Liver (tissue), 3 donors: ENCODE results near the gene HIP1.

Source experiments
- HNF4A ChIP-seq, 2 donors: conservative IDR thresholded peaks; 2 replicates each; pipeline ENCODE4 v1.6.1; 2016; ENCODE audit warnings: antibody characterized with exemption in 2 of 2, mild to moderate bottlenecking in 2 of 2
- NR2F2 ChIP-seq: IDR thresholded peaks from 2 replicates; pipeline ENCODE4 v1.6.1; 2016; ENCODE audit warnings: antibody characterized with exemption
- TAF1 ChIP-seq: conservative IDR thresholded peaks from 2 replicates; pipeline ENCODE4 v1.6.1; 2016; ENCODE audit warnings: antibody characterized with exemption, mild to moderate bottlenecking
- TF ChIP-seq, protein P1 (sequence below): fragments of 150-350 bp; IDR thresholded peaks from 2 replicates; pipeline ENCODE4 v1.5.1; 2017; ENCODE audit warnings: improper control_type of control experiment, low read depth, low read length; ENCODE audit not compliant: missing input control
- donor health status: healthy.
- donor health status: healthy.

DNA sequence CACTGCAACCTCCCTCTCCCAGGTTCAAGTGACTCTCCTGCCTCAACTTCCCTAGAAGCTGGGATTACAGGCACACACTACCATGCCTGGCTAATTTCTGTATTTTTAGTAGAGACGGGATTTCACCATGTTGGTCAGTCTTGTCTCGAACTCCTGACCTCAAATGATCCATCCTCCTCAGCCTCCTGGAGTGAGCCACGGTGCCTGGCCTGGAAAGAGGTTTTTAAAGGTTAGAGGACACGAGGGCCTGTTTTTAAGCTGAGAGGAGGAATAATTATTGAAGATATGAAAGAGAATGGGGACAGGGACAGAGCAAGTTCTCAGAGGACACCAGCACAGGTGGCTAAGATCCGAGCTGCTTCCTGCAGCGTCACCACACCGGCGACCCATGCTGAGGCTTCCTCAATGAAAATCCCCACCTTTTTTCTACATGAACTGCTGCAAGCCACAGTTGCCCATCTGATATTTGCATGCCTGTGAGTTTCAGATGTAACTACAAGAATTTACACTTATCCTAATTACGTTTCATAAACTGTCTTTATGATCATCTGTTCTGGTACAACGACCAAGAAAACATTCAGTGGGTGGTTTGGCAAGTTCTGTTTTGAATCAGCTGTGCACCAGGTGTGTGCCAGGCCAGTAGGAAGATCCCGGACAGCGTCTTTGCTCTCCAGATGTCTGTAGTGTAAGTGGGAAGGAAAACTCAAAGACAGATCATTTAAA is 76.0 kb downstream of the HIP1 start:
- TF ChIP-seq, protein P1, sequence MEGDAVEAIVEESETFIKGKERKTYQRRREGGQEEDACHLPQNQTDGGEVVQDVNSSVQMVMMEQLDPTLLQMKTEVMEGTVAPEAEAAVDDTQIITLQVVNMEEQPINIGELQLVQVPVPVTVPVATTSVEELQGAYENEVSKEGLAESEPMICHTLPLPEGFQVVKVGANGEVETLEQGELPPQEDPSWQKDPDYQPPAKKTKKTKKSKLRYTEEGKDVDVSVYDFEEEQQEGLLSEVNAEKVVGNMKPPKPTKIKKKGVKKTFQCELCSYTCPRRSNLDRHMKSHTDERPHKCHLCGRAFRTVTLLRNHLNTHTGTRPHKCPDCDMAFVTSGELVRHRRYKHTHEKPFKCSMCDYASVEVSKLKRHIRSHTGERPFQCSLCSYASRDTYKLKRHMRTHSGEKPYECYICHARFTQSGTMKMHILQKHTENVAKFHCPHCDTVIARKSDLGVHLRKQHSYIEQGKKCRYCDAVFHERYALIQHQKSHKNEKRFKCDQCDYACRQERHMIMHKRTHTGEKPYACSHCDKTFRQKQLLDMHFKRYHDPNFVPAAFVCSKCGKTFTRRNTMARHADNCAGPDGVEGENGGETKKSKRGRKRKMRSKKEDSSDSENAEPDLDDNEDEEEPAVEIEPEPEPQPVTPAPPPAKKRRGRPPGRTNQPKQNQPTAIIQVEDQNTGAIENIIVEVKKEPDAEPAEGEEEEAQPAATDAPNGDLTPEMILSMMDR = no peak
- no peak for TF ChIP-seq TAF1
- TF ChIP-seq HNF4A (conservative IDR thresholded peaks at IDR 0.05) = no peak
- TF ChIP-seq NR2F2 = no peak
